ENCODE data around the gene VWA3B. TPM values are rescaled to one million over a fixed set of nuclear protein-coding genes. Genes with fewer than 3 reads are reported as not detected.

The VWA3B gene
- total and polyA plus RNA-seq, 8 donors = 1.0 to 7.8 (median 4.6) TPM; not detected in 1

- DNase-seq (no peak), ATAC-seq (no peak)
- no peak overlapping the region for H3K27ac ChIP-seq
- intact Hi-C loops (cut with DNase I) = no loop called here
- no peaks in the 10 kb centered on the region for H3K9me3 ChIP-seq
- peaks cover 0 to 5% of the 10 kb centered on the region in 2 donors for H3K4me1 ChIP-seq
- TF ChIP-seq CTCF (IDR thresholded peaks at IDR 0.05) = no peak
- H3K4me3 ChIP-seq = no peak overlapping the region
- H3K27me3 ChIP-seq = peaks cover 0 to 39% of the 10 kb centered on the region in 2 donors
- H3K36me3 ChIP-seq = no peaks in the 10 kb centered on the region
Measured at GRCh38 chr2:98311771-98312545, 225.0 kb downstream of the VWA3B start.

DNA sequence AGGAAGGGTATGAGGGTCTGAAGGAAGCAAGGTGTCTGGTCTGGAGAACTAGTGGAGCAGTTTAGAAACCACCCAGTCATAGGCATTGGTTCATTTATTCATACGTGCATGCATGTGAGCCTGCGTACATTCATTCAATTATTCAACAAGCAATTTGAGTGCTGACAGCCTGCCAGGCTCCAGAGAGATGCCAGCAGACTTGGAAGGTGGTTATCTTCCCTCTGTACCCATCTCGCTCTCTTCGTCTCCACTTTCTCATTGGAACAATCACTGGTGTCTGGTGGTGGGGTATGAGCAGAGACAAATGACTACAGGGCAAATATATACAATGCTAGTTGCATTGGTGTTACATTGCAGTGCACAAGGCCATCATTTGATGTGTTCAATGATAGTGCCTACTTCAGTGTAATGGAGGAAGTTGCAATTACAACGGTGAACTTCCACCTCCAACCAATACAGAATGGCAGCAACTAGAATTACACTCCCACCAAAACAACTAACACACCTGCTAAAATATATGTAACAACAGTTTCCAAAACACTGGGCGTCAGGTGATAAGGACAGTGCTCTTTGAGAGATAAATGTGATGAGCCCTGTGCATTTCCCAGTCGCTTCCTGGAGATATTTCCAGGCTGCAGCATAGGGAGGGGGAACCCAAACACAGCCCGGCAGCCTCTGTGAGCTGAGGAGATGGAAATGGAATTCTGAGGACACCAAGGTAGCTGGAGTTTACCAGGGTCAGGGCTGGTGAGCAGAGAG is 226.7 kb downstream of the VWA3B start:
- intact Hi-C loops (cut with DNase I) = no loop called here
- no peak for TF ChIP-seq CTCF (IDR thresholded peaks at IDR 0.05)
- DNase-seq (no peak), ATAC-seq (no peak)
- peaks cover 0 to under 1% of the 10 kb centered on the region in 2 donors for H3K9me3 ChIP-seq
- no peaks in the 10 kb centered on the region for H3K36me3 ChIP-seq
- H3K4me1 ChIP-seq = no peaks in the 10 kb centered on the region
- H3K27ac ChIP-seq = no peak overlapping the region
- H3K4me3 ChIP-seq = no peak overlapping the region
- H3K27me3 ChIP-seq = peaks cover 0 to 28% of the 10 kb centered on the region in 2 donors

GRCh38 chr2:98314251-98314650 is 227.3 kb downstream of the VWA3B start:
- Histone ChIP-seq H3K27me3 (peaks cover 0 to 28% of the 10 kb centered on the region in 2 donors), H3K36me3 (no peaks in the 10 kb centered on the region), H3K4me3 (no peak overlapping the region), H3K9me3 (peaks cover 0 to 5% of the 10 kb centered on the region in 2 donors), H3K27ac (no peak overlapping the region), H3K4me1 (no peaks in the 10 kb centered on the region)
- no peak for TF ChIP-seq CTCF (IDR thresholded peaks at IDR 0.05)
- ATAC-seq (no peak), DNase-seq (no peak)
- intact Hi-C loops (cut with DNase I) = no loop called here

DNA sequence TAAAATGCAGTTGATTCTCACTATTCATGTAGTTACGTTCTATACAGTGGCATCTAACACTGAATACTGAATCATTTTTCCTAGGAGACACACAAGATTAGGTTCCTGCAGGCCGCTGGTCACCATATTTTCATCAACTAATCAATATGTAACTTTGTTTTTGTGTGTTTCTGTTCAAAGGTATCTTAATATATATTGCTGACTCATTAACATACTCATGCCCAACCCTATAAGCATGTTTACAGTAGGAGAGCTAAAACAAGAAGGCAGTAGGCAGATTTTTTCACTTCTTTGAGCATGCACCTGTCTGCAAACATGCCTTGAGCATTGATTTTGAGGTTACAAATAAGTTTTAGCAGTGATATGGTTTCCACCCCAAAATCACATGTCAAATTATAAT is 229.0 kb downstream of the VWA3B start:
- DNase-seq = no peak
- H3K9me3 ChIP-seq = peaks cover 0 to 20% of the 10 kb centered on the region in 2 donors

More for the DNA sequence above, 229.0 kb downstream of the VWA3B start:
- no peak overlapping the region for H3K4me3 ChIP-seq
- H3K27ac ChIP-seq = no peak overlapping the region
- H3K4me1 ChIP-seq = no peaks in the 10 kb centered on the region
- H3K36me3 ChIP-seq = no peaks in the 10 kb centered on the region
- no peak for TF ChIP-seq CTCF (IDR thresholded peaks at IDR 0.05)
- ATAC-seq = no peak
- peaks cover 0 to 16% of the 10 kb centered on the region in 2 donors for H3K27me3 ChIP-seq
- intact Hi-C loops (cut with DNase I) = no loop called here
